Hematopoietic multipotent progenitor cell treated with erythropoietin and hydrocortisone succinate and interleukin-3 and kit ligand, for 15 days (in vitro differentiated cells): ENCODE data around the gene TAPBP.
"Not testable (repeated sequence)": the region's sequence is repeated elsewhere in the genome, so short reads cannot be mapped to it uniquely, and the experiment has no call there.

ENCODE experiments used
- DNase-seq: peaks from one replicate; pipeline ENCODE4 v3.0.0-alpha.2; 2015; ENCODE audit warnings: low spot score

The TAPBP gene

GRCh38 chr6:33276581-33276863 is 37.4 kb downstream of the TAPBP start:
- no peak for DNase-seq

GRCh38 chr6:33275795-33276580 is 37.9 kb downstream of the TAPBP start:
- DNase-seq, result not testable (repeated sequence)

- DNase-seq, result no peak
Observed at GRCh38 chr6:33273924-33274902, 39.7 kb downstream of the TAPBP start.

GRCh38 chr6:33273129-33273923 is 40.6 kb downstream of the TAPBP start:
- no peak for DNase-seq

GRCh38 chr6:33272275-33273128 is 41.4 kb downstream of the TAPBP start:
- no peak for DNase-seq

GRCh38 chr6:33271468-33272274 is 42.2 kb downstream of the TAPBP start, which contains the start of the genes RPS18 and VPS52:
TSS of gene RPS18 (plus strand) at chr6:33272075. CDS start at chr6:33272120, 45 bp downstream.
TSS of gene VPS52 (minus strand) at chr6:33271876. CDS start at chr6:33271675, 201 bp downstream.
- DNase-seq, result peak; percentile 99

GRCh38 chr6:33271117-33271467 is 42.8 kb downstream of the TAPBP start:
- DNase-seq, result no peak

- DNase-seq, result no peak
Observed at GRCh38 chr6:33264015-33264414, 49.9 kb downstream of the TAPBP start.

- not testable (repeated sequence) for DNase-seq
Observed at GRCh38 chr6:33262490-33262889, 51.4 kb downstream of the TAPBP start.

- no peak for DNase-seq
Observed at GRCh38 chr6:33259032-33259431, 54.8 kb downstream of the TAPBP start.

- no peak for DNase-seq
Observed at GRCh38 chr6:33254591-33254990, 59.3 kb downstream of the TAPBP start.

GRCh38 chr6:33252759-33253158 is 61.1 kb downstream of the TAPBP start:
- no peak for DNase-seq

- no peak for DNase-seq
Observed at GRCh38 chr6:33251395-33252012, 62.4 kb downstream of the TAPBP start.

- no peak for DNase-seq
Observed at GRCh38 chr6:33250731-33251130, 63.1 kb downstream of the TAPBP start.

- DNase-seq, result no peak
Observed at GRCh38 chr6:33249732-33250630, 63.9 kb downstream of the TAPBP start.
